GM06990 (cell line): ENCODE measurements around the gene PTPRC.

ENCODE experiments used
- DNase-seq: peaks from one replicate; pipeline ENCODE4 v3.0.0-alpha.2; 2011; ENCODE audit not compliant: insufficient read length; ENCODE audit errors: extremely low read depth
- H3K27me3 ChIP-seq: replicated peaks from 2 replicates; pipeline ENCODE4 v1.6.0; 2011; ENCODE audit warnings: low read length; ENCODE audit not compliant: control insufficient read depth, insufficient read depth
- H3K36me3 ChIP-seq: 2 replicates; pipeline ENCODE4 v1.5.1; 2011; ENCODE audit warnings: low read length; ENCODE audit not compliant: control insufficient read depth, insufficient read depth
- H3K4me3 ChIP-seq: replicated peaks from 2 replicates; pipeline ENCODE4 v1.5.1; 2011; ENCODE audit warnings: low read depth, mild to moderate bottlenecking, control low read depth, low read length
- CTCF ChIP-seq: IDR thresholded peaks from 2 replicates; pipeline ENCODE4 v1.5.1; 2011; ENCODE audit warnings: low read length, control low read depth, mild to moderate bottlenecking, inconsistent platforms; ENCODE audit not compliant: insufficient read depth, poor library complexity, severe bottlenecking

Gene PTPRC

GRCh38 chr1:198649232-198649967, 10.6 kb downstream of the PTPRC start:
- H3K36me3 ChIP-seq, result no peaks in the 10 kb centered on the region
- no peak overlapping the region for H3K4me3 ChIP-seq
- no peak for TF ChIP-seq CTCF
- no peaks in the 10 kb centered on the region for H3K27me3 ChIP-seq
- DNase-seq, result no peak

- no peak for DNase-seq
- TF ChIP-seq CTCF, result no peak
- no peaks in the 10 kb centered on the region for H3K36me3 ChIP-seq
- H3K27me3 ChIP-seq, result no peaks in the 10 kb centered on the region
- H3K4me3 ChIP-seq, result no peak overlapping the region
Observed at GRCh38 chr1:198649968-198650338, 11.1 kb downstream of the PTPRC start.

GRCh38 chr1:198650506-198650905, 11.7 kb downstream of the PTPRC start:
- no peak for TF ChIP-seq CTCF
- no peak overlapping the region for H3K4me3 ChIP-seq
- H3K27me3 ChIP-seq, result no peaks in the 10 kb centered on the region
- H3K36me3 ChIP-seq, result no peaks in the 10 kb centered on the region
- DNase-seq, result no peak

GRCh38 chr1:198651650-198652400, 13.0 kb downstream of the PTPRC start:
- no peaks in the 10 kb centered on the region for H3K27me3 ChIP-seq
- no peak for DNase-seq
- H3K36me3 ChIP-seq, result no peaks in the 10 kb centered on the region
- no peak for TF ChIP-seq CTCF
- H3K4me3 ChIP-seq, result peak overlapping the region; percentile 37; the same call in 1 of the 2 replicates

- no peak for TF ChIP-seq CTCF
- Histone ChIP-seq H3K36me3 (no peaks in the 10 kb centered on the region), H3K4me3 (no peak overlapping the region), H3K27me3 (no peaks in the 10 kb centered on the region)
- DNase-seq, result no peak
Observed at GRCh38 chr1:198653808-198654413, 15.1 kb downstream of the PTPRC start.
